ENCODE results near the gene NDUFV1. TPM values are rescaled to one million over a fixed set of nuclear protein-coding genes. Genes with fewer than 3 reads are reported as not detected.
"Not testable (repeated sequence)": the region's sequence is repeated elsewhere in the genome, so short reads cannot be mapped to it uniquely, and the experiment has no call there.

Gene NDUFV1
- 116 and 138 TPM in 2 replicates for total RNA-seq (ENCODE audit: low replicate concordance)

GRCh38 chr11:67606492-67607295 is at the start of gene NDUFV1:
Gene NDUFV1 (plus strand): TSS chr11:67606936. CDS start chr11:67607005, 69 bp downstream.
- DNase-seq (ENCODE audit: low read depth): peak; percentile 87
- TF ChIP-seq, protein P1, sequence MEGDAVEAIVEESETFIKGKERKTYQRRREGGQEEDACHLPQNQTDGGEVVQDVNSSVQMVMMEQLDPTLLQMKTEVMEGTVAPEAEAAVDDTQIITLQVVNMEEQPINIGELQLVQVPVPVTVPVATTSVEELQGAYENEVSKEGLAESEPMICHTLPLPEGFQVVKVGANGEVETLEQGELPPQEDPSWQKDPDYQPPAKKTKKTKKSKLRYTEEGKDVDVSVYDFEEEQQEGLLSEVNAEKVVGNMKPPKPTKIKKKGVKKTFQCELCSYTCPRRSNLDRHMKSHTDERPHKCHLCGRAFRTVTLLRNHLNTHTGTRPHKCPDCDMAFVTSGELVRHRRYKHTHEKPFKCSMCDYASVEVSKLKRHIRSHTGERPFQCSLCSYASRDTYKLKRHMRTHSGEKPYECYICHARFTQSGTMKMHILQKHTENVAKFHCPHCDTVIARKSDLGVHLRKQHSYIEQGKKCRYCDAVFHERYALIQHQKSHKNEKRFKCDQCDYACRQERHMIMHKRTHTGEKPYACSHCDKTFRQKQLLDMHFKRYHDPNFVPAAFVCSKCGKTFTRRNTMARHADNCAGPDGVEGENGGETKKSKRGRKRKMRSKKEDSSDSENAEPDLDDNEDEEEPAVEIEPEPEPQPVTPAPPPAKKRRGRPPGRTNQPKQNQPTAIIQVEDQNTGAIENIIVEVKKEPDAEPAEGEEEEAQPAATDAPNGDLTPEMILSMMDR (IDR thresholded peaks at IDR 0.05; ENCODE audit: insufficient read depth, low read length): peak; percentile 36
- H3K4me3 ChIP-seq (ENCODE audit: low read depth, low read length): peak within 1 kb of the TSS; percentile 97

GRCh38 chr11:67558084-67558772 is 48.5 kb upstream of the NDUFV1 start:
- DNase-seq (ENCODE audit: low read depth): peak; percentile 61
- TF ChIP-seq, protein P1 (IDR thresholded peaks at IDR 0.05; ENCODE audit: insufficient read depth, low read length): no peak
- no peak overlapping the region for H3K4me3 ChIP-seq (ENCODE audit: low read depth, low read length)

DNA sequence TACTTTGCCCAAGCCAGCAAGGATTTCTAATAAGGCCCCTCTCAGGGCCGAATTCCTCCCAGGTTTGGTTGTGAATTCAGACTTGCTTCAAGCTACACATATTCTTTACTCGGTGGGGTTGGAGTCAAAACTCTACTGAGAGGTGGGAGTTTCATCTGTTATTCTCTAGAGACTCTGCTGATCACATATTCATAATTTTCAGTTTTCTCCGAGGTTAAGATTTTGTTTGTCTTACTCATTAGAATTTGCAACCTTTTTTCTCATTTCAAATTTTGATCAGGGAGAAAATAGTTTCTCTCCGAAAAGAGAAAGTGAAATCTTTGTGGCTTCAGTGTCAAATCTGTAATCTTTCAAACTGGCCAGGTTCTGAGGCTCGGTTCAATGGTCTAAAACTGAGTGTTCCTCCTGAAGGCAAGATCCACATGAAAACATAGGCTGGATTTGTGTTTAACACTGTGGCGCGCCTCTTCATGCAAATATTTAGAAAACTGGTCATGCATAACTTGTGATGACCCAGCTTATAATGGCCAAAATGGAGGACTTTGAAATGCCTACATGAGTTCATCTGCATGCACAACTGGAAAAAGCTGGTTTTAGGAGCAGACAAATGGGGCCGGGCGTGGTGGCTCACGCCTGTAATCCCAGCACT is 44.6 kb upstream of the NDUFV1 start:
- TF ChIP-seq, protein P1 (IDR thresholded peaks at IDR 0.05; ENCODE audit: insufficient read depth, low read length): no peak
- DNase-seq (ENCODE audit: low read depth): no peak
- H3K4me3 ChIP-seq (ENCODE audit: low read depth, low read length): no peak overlapping the region

GRCh38 chr11:67562963-67563704 is 43.6 kb upstream of the NDUFV1 start:
- TF ChIP-seq, protein P1 (IDR thresholded peaks at IDR 0.05; ENCODE audit: insufficient read depth, low read length): no peak
- DNase-seq (ENCODE audit: low read depth): peak; percentile 12
- H3K4me3 ChIP-seq (ENCODE audit: low read depth, low read length): no peak overlapping the region

GRCh38 chr11:67563705-67564114 is 43.0 kb upstream of the NDUFV1 start:
- peak; percentile 94 for DNase-seq (ENCODE audit: low read depth)
- H3K4me3 ChIP-seq (ENCODE audit: low read depth, low read length): not testable (repeated sequence)

DNA sequence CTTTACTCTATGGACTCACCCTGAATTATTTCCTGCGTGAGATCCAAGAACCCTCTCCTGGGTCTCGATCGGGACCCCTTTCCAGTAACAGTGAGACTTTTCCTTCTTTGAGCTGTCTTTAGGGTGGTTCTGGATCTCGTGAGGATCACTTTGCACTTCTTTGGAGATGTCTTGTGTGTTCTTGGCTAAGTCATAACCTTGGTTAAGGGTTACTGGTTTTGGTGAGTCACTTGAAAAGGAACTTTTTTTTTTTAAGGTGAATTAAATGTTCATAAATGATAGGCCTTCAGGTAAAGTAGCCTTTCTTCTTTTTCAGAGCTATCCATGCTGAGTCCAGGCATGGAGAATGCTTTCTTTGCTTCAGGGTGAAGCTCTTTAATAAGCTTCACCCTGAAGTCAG is 42.5 kb upstream of the NDUFV1 start:
- DNase-seq (ENCODE audit: low read depth): no peak
- no peak overlapping the region for H3K4me3 ChIP-seq (ENCODE audit: low read depth, low read length)
- TF ChIP-seq, protein P1 (IDR thresholded peaks at IDR 0.05; ENCODE audit: insufficient read depth, low read length): no peak
